ENCODE measurements around the gene NRCAM.

GRCh38 chr7:108467391-108467790, 11.2 kb upstream of the NRCAM start:
- TF ChIP-seq CTCF (IDR thresholded peaks at IDR 0.05) (no peak), POLR2AphosphoS5 (IDR thresholded peaks at IDR 0.05) (no peak), POLR2A (IDR thresholded peaks at IDR 0.05) (no peak)

All from sigmoid colon (tissue), 4 donors.